LoVo (cell line): Measurements from ENCODE around the gene CISD2.
"Not testable (repeated sequence)": the region's sequence is repeated elsewhere in the genome, so short reads cannot be mapped to it uniquely, and the experiment has no call there.

Source experiments
- DNase-seq: peaks from one replicate; pipeline ENCODE4 v3.0.0-alpha.2; 2016; ENCODE audit warnings: low spot score

CISD2 gene

DNA sequence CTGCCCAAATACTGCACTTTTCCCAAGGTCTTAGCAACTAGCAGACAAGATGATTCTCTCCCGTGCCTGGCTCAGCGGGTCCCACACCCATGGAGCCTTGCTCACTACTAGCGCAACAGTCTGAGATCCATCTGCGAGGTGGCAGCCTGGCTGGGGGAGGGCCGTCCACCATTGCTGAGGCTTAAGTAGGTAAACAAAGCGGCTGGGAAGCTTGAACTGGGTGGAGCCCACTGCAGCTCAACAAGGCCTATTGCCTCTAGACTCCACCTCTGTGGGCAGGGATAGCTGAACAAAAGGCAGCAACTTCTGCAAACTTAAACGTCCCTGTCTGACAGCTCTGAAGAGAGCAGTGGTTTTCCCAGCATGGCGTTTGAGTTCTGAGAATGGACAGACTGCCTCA lies 50.9 kb downstream of the CISD2 start:
- DNase-seq: not testable (repeated sequence)

DNA sequence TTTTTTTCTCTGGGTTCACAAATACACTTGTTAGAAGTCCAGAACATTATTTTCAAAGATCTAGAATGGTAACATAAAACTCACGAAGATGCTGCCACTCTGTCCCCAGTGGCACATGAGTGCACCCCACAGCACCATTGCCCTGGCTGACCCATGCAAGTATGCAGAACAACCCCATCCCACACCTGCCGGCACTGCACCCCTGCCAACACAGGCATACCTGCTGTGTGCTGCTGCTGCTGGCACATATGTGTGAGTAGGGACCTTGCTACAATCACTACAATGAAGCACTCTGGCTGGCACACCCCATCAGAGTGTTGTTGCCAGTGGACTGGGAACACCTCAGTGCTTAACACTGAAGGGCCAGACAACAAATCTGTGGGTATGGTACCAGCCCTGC lies 66.9 kb downstream of the CISD2 start:
- DNase-seq: no peak

DNA sequence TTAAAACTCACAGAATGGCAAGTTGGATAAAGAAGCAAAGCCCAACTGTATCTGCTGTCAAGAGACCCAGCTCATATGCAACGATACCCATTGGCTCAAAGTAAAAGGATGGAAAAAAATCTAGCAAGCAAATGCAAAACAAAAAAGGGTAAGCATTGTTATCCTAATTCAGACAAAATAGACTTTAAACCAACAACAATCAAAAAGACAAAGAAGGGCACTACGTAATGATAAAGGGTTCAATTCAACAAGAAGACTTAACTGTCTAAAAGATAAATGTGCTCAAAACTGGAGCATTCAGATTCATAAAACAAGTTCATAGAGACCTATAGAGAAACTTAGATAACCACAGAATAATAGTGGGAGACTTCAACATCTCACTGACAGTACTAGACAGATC lies 69.3 kb downstream of the CISD2 start:
- DNase-seq: not testable (repeated sequence)
